Measurements from ENCODE around the gene FAM174C.

- TF ChIP-seq, protein P1, sequence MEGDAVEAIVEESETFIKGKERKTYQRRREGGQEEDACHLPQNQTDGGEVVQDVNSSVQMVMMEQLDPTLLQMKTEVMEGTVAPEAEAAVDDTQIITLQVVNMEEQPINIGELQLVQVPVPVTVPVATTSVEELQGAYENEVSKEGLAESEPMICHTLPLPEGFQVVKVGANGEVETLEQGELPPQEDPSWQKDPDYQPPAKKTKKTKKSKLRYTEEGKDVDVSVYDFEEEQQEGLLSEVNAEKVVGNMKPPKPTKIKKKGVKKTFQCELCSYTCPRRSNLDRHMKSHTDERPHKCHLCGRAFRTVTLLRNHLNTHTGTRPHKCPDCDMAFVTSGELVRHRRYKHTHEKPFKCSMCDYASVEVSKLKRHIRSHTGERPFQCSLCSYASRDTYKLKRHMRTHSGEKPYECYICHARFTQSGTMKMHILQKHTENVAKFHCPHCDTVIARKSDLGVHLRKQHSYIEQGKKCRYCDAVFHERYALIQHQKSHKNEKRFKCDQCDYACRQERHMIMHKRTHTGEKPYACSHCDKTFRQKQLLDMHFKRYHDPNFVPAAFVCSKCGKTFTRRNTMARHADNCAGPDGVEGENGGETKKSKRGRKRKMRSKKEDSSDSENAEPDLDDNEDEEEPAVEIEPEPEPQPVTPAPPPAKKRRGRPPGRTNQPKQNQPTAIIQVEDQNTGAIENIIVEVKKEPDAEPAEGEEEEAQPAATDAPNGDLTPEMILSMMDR (IDR thresholded peaks at IDR 0.05 in 8 of 11, conservative IDR thresholded peaks at IDR 0.05 in 3 of 11) = peak; percentile 48 to 99 (median 93)
- peak in 2 of 3 donors; percentile 64 for TF ChIP-seq POLR2AphosphoS5 (IDR thresholded peaks at IDR 0.05)
- TF ChIP-seq POLR2A (IDR thresholded peaks at IDR 0.05) = no peak
Measured at GRCh38 chr19:1239796-1240737, 35.3 kb upstream of the FAM174C start.

Data from spleen (tissue), 7 donors.